Measurements from ENCODE around the gene CDC42EP4. TPM values are rescaled to one million over a fixed set of nuclear protein-coding genes. Genes with fewer than 3 reads are reported as not detected.

The CDC42EP4 gene
- total and polyA plus RNA-seq, 2 experiments from 2014 or later: 62.4 to 82.7 TPM

DNA sequence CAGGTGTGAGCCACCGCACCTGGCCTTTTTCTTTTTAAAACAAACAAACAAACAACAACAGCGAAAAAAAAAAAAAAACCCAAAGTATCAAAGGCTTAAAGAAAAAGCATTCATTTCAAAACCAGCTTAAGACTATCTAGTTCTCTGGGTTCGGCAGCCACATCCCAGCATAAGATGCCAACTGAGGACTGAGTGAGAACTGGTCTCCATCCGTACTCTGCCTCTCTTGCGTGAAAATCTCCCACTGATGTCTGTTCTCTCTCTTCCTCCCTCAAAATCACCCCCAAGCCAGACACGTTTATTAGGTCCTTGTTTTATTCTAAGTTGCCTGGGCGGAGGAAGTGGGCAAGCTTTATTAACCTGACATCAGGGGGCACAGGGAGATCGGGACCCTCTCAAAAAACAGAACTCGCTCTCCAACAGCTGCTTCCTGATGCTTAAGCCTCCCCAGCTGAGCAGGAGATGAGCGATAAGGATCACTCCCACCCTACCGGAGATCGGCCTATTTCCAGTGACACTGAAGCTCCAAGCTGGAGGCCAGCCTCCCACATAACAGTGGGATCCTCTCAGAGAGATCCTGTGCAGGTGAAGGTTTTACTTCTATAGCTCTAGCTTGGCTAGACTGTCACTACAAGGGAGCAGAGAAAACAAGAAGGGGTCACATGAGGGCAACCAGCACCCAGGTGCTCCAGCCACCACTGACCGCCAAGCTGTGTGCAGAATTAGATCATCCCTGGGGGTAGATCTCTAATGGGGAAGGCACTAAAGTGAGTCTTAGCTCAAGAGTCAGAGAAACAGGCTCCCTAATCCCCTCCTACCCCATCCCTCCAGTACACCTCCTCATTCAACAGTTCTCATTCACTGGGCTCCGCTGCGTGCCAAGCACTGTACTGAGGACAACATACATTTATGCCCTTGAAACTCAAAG, 13.6 kb downstream of the CDC42EP4 start:
- H2AFZ ChIP-seq: no peak overlapping the region
- no peaks in the 10 kb centered on the region for H3K27me3 ChIP-seq
- no peaks in the 10 kb centered on the region for H3K36me3 ChIP-seq (replicated peaks; ENCODE audit: insufficient read depth, low read depth)
- TF ChIP-seq, protein P1, sequence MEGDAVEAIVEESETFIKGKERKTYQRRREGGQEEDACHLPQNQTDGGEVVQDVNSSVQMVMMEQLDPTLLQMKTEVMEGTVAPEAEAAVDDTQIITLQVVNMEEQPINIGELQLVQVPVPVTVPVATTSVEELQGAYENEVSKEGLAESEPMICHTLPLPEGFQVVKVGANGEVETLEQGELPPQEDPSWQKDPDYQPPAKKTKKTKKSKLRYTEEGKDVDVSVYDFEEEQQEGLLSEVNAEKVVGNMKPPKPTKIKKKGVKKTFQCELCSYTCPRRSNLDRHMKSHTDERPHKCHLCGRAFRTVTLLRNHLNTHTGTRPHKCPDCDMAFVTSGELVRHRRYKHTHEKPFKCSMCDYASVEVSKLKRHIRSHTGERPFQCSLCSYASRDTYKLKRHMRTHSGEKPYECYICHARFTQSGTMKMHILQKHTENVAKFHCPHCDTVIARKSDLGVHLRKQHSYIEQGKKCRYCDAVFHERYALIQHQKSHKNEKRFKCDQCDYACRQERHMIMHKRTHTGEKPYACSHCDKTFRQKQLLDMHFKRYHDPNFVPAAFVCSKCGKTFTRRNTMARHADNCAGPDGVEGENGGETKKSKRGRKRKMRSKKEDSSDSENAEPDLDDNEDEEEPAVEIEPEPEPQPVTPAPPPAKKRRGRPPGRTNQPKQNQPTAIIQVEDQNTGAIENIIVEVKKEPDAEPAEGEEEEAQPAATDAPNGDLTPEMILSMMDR (IDR thresholded peaks at IDR 0.05; ENCODE audit: poor library complexity): no peak
- TF ChIP-seq EZH2phosphoT487 (IDR thresholded peaks at IDR 0.05; ENCODE audit: low read depth, severe bottlenecking, unreplicated experiment) (no peak), EZH2 (IDR thresholded peaks at IDR 0.05; ENCODE audit: borderline replicate concordance) (no peak)
- no peaks in the 10 kb centered on the region for H3K9me2 ChIP-seq (replicated peaks; ENCODE audit: insufficient read depth)
- H3K4me2 ChIP-seq: peak overlapping the region; percentile 46
- peaks cover 26% of the 10 kb centered on the region for H3K4me1 ChIP-seq (ENCODE audit: insufficient read depth)
- H3K79me2 ChIP-seq: peaks cover 99% of the 10 kb centered on the region
- WGBS (ENCODE audit: low lambda C conversion rate, missing lambda C conversion rate): 73% methylated on average over 15 of the region's 15 CpGs
- H3K4me3 ChIP-seq: no peak overlapping the region
- H3K27ac ChIP-seq: peak overlapping the region; percentile 16
- H4K20me1 ChIP-seq (ENCODE audit: insufficient read depth, poor library complexity, severe bottlenecking): peaks cover 92% of the 10 kb centered on the region
- no peaks in the 10 kb centered on the region for H3K9me3 ChIP-seq (ENCODE audit: low read depth)
- no peak for DNase-seq (ENCODE audit: low spot score)

- H3K9me3 ChIP-seq (ENCODE audit: low read depth): no peaks in the 10 kb centered on the region
- peaks cover 63% of the 10 kb centered on the region for H3K4me1 ChIP-seq (ENCODE audit: insufficient read depth)
- peak overlapping the region; percentile 26 for H3K27ac ChIP-seq
- H3K36me3 ChIP-seq (replicated peaks; ENCODE audit: insufficient read depth, low read depth): no peaks in the 10 kb centered on the region
- peaks cover 99% of the 10 kb centered on the region for H3K79me2 ChIP-seq
- no peak overlapping the region for H3K4me3 ChIP-seq
- peak overlapping the region; percentile 15 for H3K4me2 ChIP-seq
- DNase-seq (ENCODE audit: low spot score): peak; percentile 68
- H2AFZ ChIP-seq: no peak overlapping the region
- no peaks in the 10 kb centered on the region for H3K9me2 ChIP-seq (replicated peaks; ENCODE audit: insufficient read depth)
- WGBS (ENCODE audit: low lambda C conversion rate, missing lambda C conversion rate): 69% methylated on average over 9 of the region's 9 CpGs
- no peaks in the 10 kb centered on the region for H3K27me3 ChIP-seq
- H4K20me1 ChIP-seq (ENCODE audit: insufficient read depth, poor library complexity, severe bottlenecking): peaks cover 97% of the 10 kb centered on the region
- TF ChIP-seq EZH2phosphoT487 (IDR thresholded peaks at IDR 0.05; ENCODE audit: low read depth, severe bottlenecking, unreplicated experiment) (no peak), EZH2 (IDR thresholded peaks at IDR 0.05; ENCODE audit: borderline replicate concordance) (no peak)
- TF ChIP-seq, protein P1 (IDR thresholded peaks at IDR 0.05; ENCODE audit: poor library complexity): no peak
Measured at GRCh38 chr17:73293480-73293911, 18.3 kb downstream of the CDC42EP4 start.

DNA sequence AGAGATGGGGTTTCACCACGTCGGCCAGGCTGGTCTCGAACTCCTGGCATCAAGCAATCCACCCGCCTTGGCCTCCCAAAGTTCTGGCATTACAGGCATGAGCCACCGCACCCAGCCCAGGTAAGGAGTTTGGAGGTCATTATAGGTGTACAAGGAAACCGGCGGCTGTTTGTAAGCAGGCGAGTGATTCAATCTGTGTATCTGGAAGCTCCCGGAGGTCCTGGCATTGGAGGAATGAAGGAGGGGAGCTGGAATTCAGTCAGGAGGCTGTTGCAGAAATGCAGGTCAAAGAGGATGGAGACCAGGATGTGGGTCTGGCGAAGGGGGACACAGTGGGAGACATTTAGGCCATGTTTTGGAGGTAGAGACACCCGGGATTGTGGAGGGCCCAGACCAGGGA, 18.8 kb downstream of the CDC42EP4 start:
- TF ChIP-seq EZH2 (IDR thresholded peaks at IDR 0.05; ENCODE audit: borderline replicate concordance) (no peak), EZH2phosphoT487 (IDR thresholded peaks at IDR 0.05; ENCODE audit: low read depth, severe bottlenecking, unreplicated experiment) (no peak)
- TF ChIP-seq, protein P1 (IDR thresholded peaks at IDR 0.05; ENCODE audit: poor library complexity): no peak
- Histone ChIP-seq H3K4me2 (no peak overlapping the region), H3K27me3 (no peaks in the 10 kb centered on the region), H3K9me2 (replicated peaks; ENCODE audit: insufficient read depth) (no peaks in the 10 kb centered on the region), H3K9me3 (ENCODE audit: low read depth) (no peaks in the 10 kb centered on the region), H3K27ac (no peak overlapping the region), H4K20me1 (ENCODE audit: insufficient read depth, poor library complexity, severe bottlenecking) (peaks cover 97% of the 10 kb centered on the region), H2AFZ (no peak overlapping the region), H3K36me3 (replicated peaks; ENCODE audit: insufficient read depth, low read depth) (no peaks in the 10 kb centered on the region), H3K4me1 (ENCODE audit: insufficient read depth) (peaks cover 60% of the 10 kb centered on the region), H3K4me3 (no peak overlapping the region), H3K79me2 (peaks cover 99% of the 10 kb centered on the region)
- 75% methylated on average over 11 of the region's 11 CpGs for WGBS (ENCODE audit: low lambda C conversion rate, missing lambda C conversion rate)
- no peak for DNase-seq (ENCODE audit: low spot score)
